NCI-H146 treated with DMSO at 0.1 percent for 48 hours (cell line): ENCODE data around the gene ITGA4.

Source experiments
- DNase-seq: peaks from one replicate; lab custom pipeline; 2025; ENCODE audit not compliant: unreplicated experiment; lab: John Stamatoyannopoulos, UW

ITGA4 gene

DNA sequence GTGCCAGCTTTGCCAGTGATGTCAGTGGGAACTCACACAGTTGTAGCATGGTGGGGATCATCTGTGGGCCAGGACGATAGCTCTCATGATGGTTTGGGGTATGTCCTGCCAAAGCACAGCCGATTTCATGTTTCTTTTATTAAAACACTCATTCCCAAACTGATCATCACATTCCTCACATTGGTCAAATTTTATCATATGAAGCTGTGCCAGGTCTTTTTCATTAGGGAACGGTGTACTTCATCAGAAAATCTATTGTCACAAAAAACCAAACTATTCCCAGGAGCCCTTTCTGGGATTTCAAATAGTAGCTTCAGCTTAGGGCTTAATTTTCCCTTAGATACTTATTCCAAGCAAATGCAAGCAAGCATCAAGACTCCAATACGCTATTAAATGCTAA lies 42.0 kb downstream of the ITGA4 start:
- no peak for DNase-seq

- DNase-seq = no peak
Observed at GRCh38 chr2:181500201-181500600, 43.0 kb downstream of the ITGA4 start.

DNA sequence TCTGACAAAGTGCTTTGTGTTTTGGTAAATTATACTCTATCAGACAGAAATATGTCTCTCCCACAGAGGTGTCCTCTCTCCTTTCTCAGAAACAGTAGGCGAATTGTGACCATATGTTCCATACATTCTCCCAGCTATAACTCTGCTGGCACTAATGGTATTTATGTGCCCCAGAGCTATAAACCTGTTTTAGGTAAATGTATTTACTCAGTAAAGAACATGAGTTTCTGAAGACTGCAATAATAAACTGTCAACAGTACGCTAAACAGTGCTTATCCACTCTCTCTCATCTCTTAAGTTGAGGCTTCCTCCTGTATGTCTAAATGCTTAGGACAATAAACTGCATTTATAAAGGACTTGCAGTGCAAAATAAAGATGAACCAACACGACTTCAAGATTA lies 58.5 kb downstream of the ITGA4 start:
- DNase-seq = no peak

- DNase-seq = no peak
Observed at GRCh38 chr2:181516992-181517391, 59.8 kb downstream of the ITGA4 start.

- DNase-seq = no peak
Observed at GRCh38 chr2:181517685-181518301, 60.6 kb downstream of the ITGA4 start.

GRCh38 chr2:181520253-181520652 lies 63.1 kb downstream of the ITGA4 start:
- no peak for DNase-seq

DNA sequence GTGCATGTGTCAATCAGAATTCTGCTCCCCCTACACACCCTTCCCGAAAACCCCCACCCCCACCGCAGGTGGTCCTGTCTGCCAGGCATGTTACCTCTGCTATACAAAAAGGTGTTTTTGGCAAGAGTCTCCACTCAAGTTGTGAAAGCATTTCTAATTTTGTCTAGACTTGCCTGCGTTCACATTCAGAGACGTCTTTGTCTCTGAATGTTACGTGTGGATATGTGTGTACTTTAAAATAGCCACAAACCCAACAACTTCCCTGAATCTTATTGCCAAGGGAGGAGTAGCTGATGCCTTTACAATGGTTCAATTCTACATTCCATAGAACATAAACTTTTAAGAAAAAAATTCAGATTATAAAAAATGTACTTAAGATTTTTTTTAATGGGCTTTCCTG lies 66.6 kb downstream of the ITGA4 start:
- DNase-seq = no peak

DNA sequence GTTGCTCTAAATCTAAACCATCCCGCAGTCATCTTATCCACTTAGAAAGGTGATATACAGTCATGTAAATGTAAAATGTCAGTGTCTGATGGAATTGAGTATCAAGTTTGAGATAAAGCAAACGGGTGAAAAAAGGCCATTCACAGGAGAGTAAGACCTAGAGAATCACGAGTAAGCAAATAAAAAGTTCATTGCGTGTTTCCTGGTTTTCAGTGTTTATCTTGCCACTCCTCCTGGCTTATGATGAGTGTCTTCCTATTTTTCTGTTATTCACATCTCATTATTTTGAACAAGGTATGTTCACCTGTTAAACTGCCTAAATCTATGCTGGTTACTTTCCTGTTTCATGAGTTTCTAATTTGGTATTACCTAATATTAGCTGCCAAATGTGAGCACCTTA lies 68.8 kb downstream of the ITGA4 start:
- DNase-seq = no peak

- no peak for DNase-seq
Observed at GRCh38 chr2:181527058-181527457, 69.9 kb downstream of the ITGA4 start.

DNA sequence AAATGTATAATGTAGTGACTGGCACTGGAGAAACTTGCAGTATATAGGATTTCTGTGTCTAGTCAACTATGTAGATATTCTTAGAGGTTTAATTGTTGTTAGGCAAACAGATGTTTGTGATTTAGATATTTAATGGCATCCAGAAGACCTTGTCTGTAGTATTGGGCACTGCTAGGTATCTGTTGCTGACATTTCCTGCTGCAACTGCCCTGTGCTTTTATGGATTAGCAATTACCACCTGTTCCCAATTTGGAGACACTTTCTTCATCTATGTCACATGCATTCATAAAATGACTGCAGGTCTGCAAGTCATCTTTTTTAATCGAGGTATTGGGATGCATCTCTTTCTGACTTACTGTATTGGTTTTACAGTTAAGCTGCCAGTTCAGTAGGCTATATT lies 71.3 kb downstream of the ITGA4 start:
- no peak for DNase-seq

GRCh38 chr2:181536730-181537129 lies 79.5 kb downstream of the ITGA4 start:
- DNase-seq = no peak

GRCh38 chr2:181540421-181540820 lies 83.2 kb downstream of the ITGA4 start:
- no peak for DNase-seq

DNA sequence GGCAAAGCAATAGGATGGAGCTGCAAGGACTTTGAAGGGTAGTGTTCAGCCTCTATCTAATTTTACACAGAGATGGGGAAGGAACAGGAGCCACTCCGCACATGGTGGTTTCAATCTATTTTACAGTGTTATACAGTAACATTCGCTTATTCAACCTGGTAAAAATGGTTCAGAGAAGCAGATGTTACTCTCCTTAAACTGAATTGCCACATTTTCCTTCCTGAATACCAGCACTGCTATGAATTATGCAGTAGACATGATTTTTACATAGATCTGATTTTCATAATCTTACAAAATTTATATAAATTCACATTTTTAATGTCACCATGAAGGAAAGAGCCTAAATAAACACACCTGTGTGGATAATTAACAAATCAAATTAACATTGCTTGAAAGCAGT lies 85.0 kb downstream of the ITGA4 start:
- DNase-seq = no peak

GRCh38 chr2:181546086-181546485 lies 88.9 kb downstream of the ITGA4 start:
- no peak for DNase-seq

GRCh38 chr2:181552808-181553207 lies 95.6 kb downstream of the ITGA4 start:
- DNase-seq = no peak

DNA sequence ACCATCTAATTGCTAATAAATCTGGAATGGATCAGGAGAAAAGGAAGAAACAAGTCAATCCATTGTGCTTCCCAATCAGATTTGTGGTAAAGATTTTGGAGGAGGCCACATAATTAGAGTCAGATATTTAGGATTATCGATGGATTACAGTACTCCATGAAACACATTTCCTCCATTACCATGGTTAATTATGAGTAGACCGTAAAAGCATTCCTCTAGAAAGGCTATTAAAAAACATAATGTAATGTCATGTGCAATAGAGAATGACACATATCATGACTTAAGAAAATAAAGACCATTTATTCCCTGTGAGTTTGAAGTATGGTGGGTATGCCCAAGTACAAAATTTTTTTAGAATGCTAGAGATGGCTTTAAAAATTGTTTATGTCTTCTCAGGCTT lies 96.1 kb downstream of the ITGA4 start:
- DNase-seq = no peak

DNA sequence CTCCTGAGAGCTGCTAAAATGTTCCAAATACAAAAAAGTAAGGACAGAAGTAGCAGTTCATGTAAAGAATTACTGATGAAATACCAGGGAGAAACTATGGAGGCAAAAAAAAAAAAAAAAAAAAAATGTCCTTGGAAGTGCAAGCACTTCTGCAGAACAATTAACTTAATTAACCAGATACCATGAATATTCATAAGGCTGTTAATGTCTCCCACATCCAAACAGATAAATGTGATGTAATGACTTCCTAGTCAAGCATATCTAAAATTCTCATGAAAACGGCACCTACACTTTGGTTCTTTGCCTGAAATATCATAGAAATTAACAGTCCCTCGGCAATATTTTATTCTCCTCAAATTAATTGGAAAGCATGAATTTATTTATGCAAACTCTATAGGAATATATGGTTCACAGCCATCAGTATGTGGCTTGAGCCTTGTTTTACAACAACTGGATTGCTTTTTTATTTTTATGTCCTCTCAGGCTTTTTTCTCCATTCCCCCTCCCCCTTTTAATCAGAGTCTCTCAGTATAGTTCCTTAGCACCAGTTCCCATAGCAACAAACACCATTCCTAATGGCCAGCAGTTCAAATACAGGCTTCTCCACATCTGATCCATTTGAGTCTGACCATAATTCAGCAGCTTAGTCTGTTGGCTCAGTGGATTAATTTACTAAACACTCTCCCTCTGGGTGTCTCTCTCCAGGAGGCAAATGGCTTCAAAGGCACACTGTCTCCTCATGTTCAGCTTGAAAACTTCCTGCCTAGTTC lies 97.1 kb downstream of the ITGA4 start:
- DNase-seq = peak; percentile 23

DNA sequence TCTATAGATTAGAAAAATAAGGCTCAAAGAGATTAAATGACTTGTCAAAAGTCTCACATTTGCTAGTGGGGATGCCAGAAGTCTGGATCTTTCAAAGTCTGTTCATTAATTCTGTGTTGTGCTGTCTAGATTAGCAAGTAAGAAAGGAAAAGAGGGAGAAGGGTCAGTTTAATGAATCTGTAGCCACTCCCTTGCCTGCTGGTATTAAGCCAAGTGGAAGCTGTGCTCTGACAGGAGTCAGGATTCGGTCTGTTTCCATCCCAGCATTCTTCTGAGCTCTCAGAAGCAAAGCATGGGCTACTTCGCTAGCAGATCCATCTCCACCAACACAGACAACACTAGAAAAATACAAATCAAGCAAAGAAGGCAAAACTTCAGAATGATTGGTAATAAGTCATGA lies 101.2 kb downstream of the ITGA4 start:
- DNase-seq = no peak

GRCh38 chr2:181563101-181563692 lies 106.0 kb downstream of the ITGA4 start:
- no peak for DNase-seq

- DNase-seq = no peak
Observed at GRCh38 chr2:181566334-181567032, 109.3 kb downstream of the ITGA4 start.

DNA sequence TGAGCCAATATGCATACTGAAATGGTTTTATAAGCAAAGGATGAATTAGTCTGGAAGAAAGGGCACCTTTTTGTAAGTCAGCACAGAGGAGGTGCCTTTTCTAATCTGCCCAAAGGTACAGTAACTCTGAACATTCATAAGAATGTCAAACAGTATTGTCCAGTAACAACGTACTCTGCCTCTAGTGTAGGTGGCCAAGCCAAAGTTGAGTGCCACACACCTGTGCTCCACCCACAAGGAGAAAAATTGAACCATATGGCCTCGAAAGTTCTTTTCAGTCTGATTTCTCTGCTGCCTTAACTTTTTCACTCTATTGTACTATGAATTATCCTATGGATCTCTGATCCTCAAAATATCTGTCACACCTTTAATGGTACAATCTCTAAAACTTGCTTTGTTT lies 112.9 kb downstream of the ITGA4 start:
- DNase-seq = no peak
